Activated gamma-delta T cell treated with anti-CD3 and anti-CD28 coated beads, Interleukin-2, amount 50 U/mL, for 16 hours (primary cell): ENCODE data around the gene MTFP1.
"Not testable (repeated sequence)": the region's sequence is repeated elsewhere in the genome, so short reads cannot be mapped to it uniquely, and the experiment has no call there.

Experiments used
- DNase-seq: peaks from one replicate; pipeline ENCODE4 v3.0.0-alpha.2; 2020; ENCODE audit warnings: low read depth

MTFP1 gene

GRCh38 chr22:30426388-30427353 is 1.1 kb downstream of the MTFP1 start:
- peak; percentile 75 for DNase-seq

- DNase-seq, result no peak
Measured at GRCh38 chr22:30427871-30428270, 2.3 kb downstream of the MTFP1 start.

GRCh38 chr22:30429887-30430286 is 4.3 kb downstream of the MTFP1 start:
- DNase-seq, result no peak

- DNase-seq, result no peak
Measured at GRCh38 chr22:30430933-30431332, 5.4 kb downstream of the MTFP1 start.

- no peak for DNase-seq
Measured at GRCh38 chr22:30432096-30432495, 6.5 kb downstream of the MTFP1 start.

GRCh38 chr22:30432520-30432919 is 7.0 kb downstream of the MTFP1 start:
- DNase-seq, result no peak

- DNase-seq, result no peak
Measured at GRCh38 chr22:30433227-30433626, 7.7 kb downstream of the MTFP1 start.

- DNase-seq, result no peak
Measured at GRCh38 chr22:30433773-30434172, 8.2 kb downstream of the MTFP1 start.

- DNase-seq, result no peak
Measured at GRCh38 chr22:30434843-30435242, 9.3 kb downstream of the MTFP1 start.

- DNase-seq, result peak; percentile 77
Measured at GRCh38 chr22:30435674-30436126, 10.1 kb downstream of the MTFP1 start.

- DNase-seq, result no peak
Measured at GRCh38 chr22:30436196-30436595, 10.6 kb downstream of the MTFP1 start.

GRCh38 chr22:30438559-30438958 is 13.0 kb downstream of the MTFP1 start:
- DNase-seq, result no peak

- DNase-seq, result no peak
Measured at GRCh38 chr22:30439226-30439625, 13.7 kb downstream of the MTFP1 start.

GRCh38 chr22:30439836-30440235 is 14.3 kb downstream of the MTFP1 start:
- no peak for DNase-seq

- DNase-seq, result no peak
Measured at GRCh38 chr22:30441088-30441487, 15.5 kb downstream of the MTFP1 start.

- no peak for DNase-seq
Measured at GRCh38 chr22:30444632-30445437, 19.3 kb downstream of the MTFP1 start.

- DNase-seq, result no peak
Measured at GRCh38 chr22:30445438-30446145, 20.0 kb downstream of the MTFP1 start.

- no peak for DNase-seq
Measured at GRCh38 chr22:30447656-30448055, 22.1 kb downstream of the MTFP1 start.

GRCh38 chr22:30451488-30451887 is 25.9 kb downstream of the MTFP1 start:
- not testable (repeated sequence) for DNase-seq

GRCh38 chr22:30452861-30453260 is 27.3 kb downstream of the MTFP1 start:
- DNase-seq, result no peak

GRCh38 chr22:30453731-30454510 is 28.4 kb downstream of the MTFP1 start:
- no peak for DNase-seq
